Measurements from ENCODE around the gene MINAR2.

The MINAR2 gene, protein sequence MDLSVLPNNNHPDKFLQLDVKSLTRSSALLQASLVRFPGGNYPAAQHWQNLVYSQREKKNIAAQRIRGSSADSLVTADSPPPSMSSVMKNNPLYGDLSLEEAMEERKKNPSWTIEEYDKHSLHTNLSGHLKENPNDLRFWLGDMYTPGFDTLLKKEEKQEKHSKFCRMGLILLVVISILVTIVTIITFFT

DNA sequence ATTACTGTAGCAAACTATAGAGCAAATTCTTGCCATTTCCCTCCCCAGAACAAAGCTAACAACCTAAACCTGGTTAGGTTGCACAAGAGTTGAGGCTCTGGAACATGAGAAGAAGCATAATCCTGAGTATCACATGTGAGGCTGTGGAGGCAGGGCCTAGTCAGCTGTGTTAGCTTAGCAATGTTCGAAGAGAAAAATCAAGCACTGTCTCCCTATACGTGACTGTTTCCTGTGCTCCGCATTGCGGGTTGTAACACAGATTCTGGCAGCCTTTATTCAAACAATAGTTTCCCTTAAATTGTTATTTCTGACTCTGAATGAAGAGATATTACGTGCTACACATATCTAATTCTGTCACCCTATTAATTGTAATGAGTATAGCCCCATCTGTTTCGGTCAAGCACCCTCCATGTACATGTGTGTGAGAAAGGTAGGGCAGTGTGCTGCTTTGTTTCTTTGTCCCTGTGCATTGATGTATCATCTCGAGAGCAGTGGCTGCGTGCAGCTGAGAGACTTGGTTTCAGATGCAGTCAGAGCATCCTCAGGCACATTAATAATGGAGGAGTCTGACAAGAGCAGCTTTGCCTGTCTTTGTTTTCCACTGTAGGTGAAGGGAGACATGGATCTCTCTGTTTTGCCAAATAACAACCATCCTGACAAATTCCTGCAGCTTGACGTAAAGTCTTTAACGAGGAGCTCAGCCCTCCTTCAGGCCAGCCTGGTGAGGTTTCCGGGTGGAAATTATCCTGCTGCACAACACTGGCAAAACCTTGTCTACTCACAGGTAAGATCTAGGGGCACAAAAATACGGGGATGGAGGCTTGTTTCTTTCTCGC lies at the start of gene MINAR2:
Gene MINAR2, plus strand, starts transcription at position 523 of the 836 bp plus-strand sequence. Its CDS starts 97 bp downstream, at position 620.
- DNase-seq (ENCODE audit: low read depth): no peak
- TF ChIP-seq, protein P1, sequence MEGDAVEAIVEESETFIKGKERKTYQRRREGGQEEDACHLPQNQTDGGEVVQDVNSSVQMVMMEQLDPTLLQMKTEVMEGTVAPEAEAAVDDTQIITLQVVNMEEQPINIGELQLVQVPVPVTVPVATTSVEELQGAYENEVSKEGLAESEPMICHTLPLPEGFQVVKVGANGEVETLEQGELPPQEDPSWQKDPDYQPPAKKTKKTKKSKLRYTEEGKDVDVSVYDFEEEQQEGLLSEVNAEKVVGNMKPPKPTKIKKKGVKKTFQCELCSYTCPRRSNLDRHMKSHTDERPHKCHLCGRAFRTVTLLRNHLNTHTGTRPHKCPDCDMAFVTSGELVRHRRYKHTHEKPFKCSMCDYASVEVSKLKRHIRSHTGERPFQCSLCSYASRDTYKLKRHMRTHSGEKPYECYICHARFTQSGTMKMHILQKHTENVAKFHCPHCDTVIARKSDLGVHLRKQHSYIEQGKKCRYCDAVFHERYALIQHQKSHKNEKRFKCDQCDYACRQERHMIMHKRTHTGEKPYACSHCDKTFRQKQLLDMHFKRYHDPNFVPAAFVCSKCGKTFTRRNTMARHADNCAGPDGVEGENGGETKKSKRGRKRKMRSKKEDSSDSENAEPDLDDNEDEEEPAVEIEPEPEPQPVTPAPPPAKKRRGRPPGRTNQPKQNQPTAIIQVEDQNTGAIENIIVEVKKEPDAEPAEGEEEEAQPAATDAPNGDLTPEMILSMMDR (IDR thresholded peaks at IDR 0.05; ENCODE audit: low read depth, low read length, missing control alignments): no peak

DNA sequence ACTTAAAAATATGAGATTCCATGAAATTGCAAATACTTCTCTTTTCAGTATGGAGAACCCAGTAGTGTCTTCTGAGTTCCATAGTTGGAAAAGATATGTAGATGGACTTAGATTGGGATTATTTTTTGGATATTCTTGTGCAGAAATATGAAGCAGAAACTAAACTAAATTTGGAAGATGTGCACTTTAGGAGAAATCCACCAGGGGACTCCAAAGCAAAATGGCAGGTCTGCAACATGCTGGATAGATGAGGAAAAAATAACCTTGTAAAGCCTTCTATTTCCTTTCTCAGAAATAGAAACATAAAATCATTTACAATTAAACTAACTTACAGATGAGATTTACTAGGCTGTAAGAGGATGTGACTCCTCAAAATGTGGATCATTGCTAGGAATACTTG lies 49.2 kb upstream of the MINAR2 start:
- H3K4me3 ChIP-seq (ENCODE audit: low read depth, low read length): no peak overlapping the region
- no peak for DNase-seq (ENCODE audit: low read depth)
- TF ChIP-seq, protein P1 (IDR thresholded peaks at IDR 0.05; ENCODE audit: low read depth, low read length, missing control alignments): no peak

More for the DNA sequence above, at the start of gene MINAR2:
- H3K4me3 ChIP-seq (ENCODE audit: low read depth, low read length): no peak within 1 kb of the TSS

DNA sequence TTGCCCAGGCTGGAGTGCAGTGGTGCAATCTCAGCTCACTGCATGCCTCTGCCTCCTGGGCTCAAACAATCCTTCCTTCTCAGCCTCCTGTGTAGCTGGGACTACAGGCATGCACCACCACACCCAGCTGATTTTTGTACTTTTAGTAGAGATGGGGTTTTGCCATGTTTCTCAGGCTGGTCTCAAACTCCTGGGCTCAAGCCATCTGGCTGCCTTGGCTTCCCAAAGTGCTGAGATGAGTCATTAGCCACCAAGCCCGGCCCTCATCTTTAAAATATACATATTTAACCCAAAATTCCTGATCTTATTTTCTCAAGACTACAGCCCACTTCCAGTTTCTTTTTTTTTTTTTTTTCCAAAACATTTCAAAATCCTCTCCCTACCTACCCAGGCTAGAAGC lies 31.7 kb upstream of the MINAR2 start:
- no peak for DNase-seq (ENCODE audit: low read depth)
- TF ChIP-seq, protein P1 (IDR thresholded peaks at IDR 0.05; ENCODE audit: low read depth, low read length, missing control alignments): no peak

DNA sequence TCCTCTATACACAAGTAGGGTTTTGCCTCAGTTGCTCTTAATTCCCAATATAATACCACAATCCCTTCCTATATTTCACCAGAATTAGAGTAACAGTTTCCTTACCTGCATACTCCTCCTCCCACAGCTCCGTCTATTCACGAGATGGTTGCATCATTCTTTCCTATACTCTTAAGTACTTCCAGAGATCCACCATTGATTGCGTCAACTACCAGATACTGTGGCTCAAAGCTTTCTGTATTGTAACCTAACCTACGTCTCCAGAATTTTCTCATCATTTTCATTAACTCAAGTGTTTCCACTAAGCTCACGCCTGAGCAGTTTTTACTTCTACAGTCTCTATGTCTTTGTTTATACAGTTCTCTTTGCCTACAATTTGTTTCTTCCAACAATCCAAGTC lies 31.2 kb upstream of the MINAR2 start:
- no peak for DNase-seq (ENCODE audit: low read depth)
- TF ChIP-seq, protein P1 (IDR thresholded peaks at IDR 0.05; ENCODE audit: low read depth, low read length, missing control alignments): no peak
- no peak overlapping the region for H3K4me3 ChIP-seq (ENCODE audit: low read depth, low read length)

More for the DNA sequence above, 31.7 kb upstream of the MINAR2 start:
- no peak overlapping the region for H3K4me3 ChIP-seq (ENCODE audit: low read depth, low read length)

DNA sequence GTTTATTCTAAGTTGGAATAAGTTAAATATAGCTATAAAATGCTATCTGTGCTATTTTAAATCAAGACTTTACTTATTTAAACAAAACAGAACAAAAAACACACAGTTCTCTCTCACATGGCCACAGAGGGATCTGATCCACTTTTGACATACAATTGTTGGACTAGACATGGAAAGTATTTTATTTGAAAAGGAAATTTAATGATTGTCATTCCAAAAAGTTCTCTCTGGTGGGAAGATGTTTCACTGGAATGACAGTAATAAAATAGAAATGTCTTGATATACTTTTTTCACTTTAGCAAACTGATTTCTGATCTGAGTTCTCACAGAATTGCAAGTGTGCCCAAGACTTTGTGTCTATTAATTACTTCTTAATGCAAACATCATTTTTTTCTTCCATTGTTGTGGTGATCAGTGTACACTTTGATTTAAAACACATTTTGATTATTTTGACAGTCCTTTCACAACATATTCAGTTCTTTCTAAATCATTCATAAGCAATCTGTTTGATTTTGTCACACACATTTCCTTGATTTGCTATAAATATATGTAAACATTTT lies 30.1 kb upstream of the MINAR2 start:
- TF ChIP-seq, protein P1 (IDR thresholded peaks at IDR 0.05; ENCODE audit: low read depth, low read length, missing control alignments): no peak

DNA sequence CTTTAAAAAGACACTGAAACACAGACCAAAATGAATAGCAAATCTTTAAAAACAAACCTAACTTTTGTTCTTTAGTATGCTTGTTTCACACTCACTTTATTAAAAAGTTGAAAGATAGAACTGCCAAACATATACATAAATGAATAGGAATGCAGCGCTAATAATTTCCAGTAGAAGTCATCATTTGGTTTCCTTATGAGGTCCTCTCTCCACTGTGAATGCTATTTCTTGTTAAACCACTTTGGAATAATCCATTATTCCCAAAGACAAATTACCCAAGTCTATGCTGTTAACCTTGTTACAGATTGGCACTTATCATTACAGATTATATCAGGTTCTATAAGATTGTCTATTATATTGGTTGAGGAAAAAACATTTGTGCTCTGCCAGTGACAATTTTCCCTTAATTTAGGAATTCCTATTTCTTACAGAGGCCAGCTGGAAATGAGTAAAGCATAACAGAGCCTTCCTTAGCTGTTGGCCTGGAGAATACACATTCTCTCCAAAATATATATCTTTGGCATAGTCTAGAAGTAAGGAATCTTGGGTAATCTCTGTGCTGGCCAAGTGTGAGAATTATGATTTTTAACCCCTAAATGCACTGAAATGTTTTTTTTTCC lies 29.3 kb upstream of the MINAR2 start:
- TF ChIP-seq, protein P1 (IDR thresholded peaks at IDR 0.05; ENCODE audit: low read depth, low read length, missing control alignments): no peak
- DNase-seq (ENCODE audit: low read depth): no peak
- H3K4me3 ChIP-seq (ENCODE audit: low read depth, low read length): no peak overlapping the region

More for the DNA sequence above, 30.1 kb upstream of the MINAR2 start:
- no peak for DNase-seq (ENCODE audit: low read depth)
- no peak overlapping the region for H3K4me3 ChIP-seq (ENCODE audit: low read depth, low read length)
